ENCODE measurements around the gene NAGPA.
A peak's percentile ranks its signal among the peaks of the same experiment; 100 is the strongest.

NAGPA gene

GRCh38 chr16:5027575-5028235 lies 6.0 kb downstream of the NAGPA start:
- DNase-seq: no peak
- TF ChIP-seq POLR2A (IDR thresholded peaks at IDR 0.05; ENCODE audit: low read length): no peak
- TF ChIP-seq GATA1 (IDR thresholded peaks at IDR 0.05; ENCODE audit: low read depth, low read length): no peak

GRCh38 chr16:5027086-5027485 lies 6.6 kb downstream of the NAGPA start:
- no peak for DNase-seq
- TF ChIP-seq POLR2A (IDR thresholded peaks at IDR 0.05; ENCODE audit: low read length) (no peak), GATA1 (IDR thresholded peaks at IDR 0.05; ENCODE audit: low read depth, low read length) (no peak)

DNA sequence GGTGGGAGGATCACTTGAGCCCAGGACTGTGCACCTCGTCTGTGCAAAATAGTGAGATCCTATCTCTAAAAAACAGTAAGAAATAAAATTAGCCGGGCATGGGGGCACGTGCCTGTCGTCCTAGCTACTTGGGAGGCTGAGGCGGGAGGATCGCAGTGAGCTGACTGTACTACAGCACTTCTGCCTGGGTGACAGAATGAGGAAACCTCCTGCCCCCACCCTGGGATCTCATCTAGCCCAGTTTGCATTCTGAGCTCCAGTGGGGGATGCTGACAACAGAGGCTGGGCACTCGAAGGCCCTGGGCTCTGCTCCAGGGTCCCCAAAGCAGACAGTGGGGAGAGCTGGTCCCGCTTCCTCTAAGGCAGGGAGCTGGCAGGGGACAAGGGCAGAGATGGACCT lies 7.1 kb downstream of the NAGPA start:
- TF ChIP-seq GATA1 (IDR thresholded peaks at IDR 0.05; ENCODE audit: low read depth, low read length) (no peak), POLR2A (IDR thresholded peaks at IDR 0.05; ENCODE audit: low read length) (no peak)
- no peak for DNase-seq

DNA sequence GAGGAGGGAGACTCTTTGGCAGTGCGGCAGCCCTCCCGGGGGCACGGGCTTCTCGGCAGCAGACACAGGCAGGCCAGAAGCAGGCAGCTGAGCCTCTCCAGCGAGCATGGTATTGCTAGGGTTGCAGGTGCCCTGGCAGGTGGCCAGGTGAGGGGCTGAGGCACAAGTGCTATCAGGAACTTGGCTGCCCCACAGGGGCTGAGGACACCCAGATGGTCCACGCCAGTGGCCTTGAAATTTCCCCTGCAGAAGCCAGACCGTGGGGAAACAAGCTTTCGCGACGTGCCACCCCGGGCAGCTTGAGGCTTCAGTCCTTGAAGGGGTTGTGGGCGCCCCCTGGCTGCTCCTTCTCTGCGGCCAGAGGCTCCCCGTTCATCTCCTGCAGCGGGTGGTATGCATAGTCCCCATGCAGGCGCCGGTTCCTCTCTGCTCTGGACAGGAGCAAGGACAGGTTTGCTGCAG lies 8.5 kb downstream of the NAGPA start:
- no peak for TF ChIP-seq GATA1 (IDR thresholded peaks at IDR 0.05; ENCODE audit: low read depth, low read length)
- TF ChIP-seq POLR2A (IDR thresholded peaks at IDR 0.05; ENCODE audit: low read length): no peak
- DNase-seq: peak; percentile 32 to 36

- peak; percentile 14 to 18 for DNase-seq
- TF ChIP-seq GATA1 (IDR thresholded peaks at IDR 0.05; ENCODE audit: low read depth, low read length): no peak
- TF ChIP-seq POLR2A (IDR thresholded peaks at IDR 0.05; ENCODE audit: low read length): no peak
Measured at GRCh38 chr16:5024632-5025031, 9.1 kb downstream of the NAGPA start.

DNA sequence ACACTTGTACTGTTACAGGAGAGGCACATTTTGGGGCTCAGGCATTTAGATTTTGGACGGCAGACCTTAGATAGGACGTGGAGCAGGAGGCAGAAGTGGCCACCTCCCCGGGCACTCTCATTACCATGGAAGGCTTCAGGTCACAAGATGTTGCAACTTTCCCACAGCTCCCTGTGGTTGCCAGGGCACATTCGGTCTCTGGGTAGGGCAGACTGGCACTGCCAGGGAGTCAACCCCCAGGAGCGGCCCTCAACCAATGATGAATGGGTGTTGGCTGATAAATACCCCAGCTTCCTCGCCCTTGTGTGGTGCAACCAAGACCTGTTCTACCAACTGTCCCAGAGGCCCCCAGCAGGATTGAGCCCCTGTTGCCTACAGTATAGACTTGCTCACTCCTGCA lies 11.2 kb downstream of the NAGPA start:
- no peak for TF ChIP-seq GATA1 (IDR thresholded peaks at IDR 0.05; ENCODE audit: low read depth, low read length)
- no peak for TF ChIP-seq POLR2A (IDR thresholded peaks at IDR 0.05; ENCODE audit: low read length)
- no peak for DNase-seq

GRCh38 chr16:5020551-5020950 lies 13.2 kb downstream of the NAGPA start:
- TF ChIP-seq GATA1 (IDR thresholded peaks at IDR 0.05; ENCODE audit: low read depth, low read length) (no peak), POLR2A (IDR thresholded peaks at IDR 0.05; ENCODE audit: low read length) (no peak)
- no peak for DNase-seq

DNA sequence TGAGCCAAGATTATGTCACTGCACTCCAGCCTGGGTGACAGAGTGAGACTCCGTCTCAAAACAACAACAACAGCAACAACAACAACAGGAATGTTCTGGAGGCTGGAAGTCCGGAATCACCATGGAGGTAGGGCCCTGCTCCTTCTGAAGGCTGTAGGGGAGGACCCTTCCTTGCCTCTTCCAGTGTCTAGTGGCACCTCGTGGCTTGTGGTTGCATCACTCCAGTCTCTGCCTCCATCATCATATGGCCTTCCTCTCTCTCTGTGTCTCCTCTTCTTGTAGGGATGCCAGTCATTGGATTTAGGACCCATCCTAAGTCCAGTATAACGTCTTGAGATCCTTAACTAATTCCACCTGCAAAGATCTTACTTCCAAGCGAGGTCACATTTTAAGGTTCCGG lies 14.0 kb downstream of the NAGPA start:
- TF ChIP-seq GATA1 (IDR thresholded peaks at IDR 0.05; ENCODE audit: low read depth, low read length) (no peak), POLR2A (IDR thresholded peaks at IDR 0.05; ENCODE audit: low read length) (no peak)
- DNase-seq: no peak

DNA sequence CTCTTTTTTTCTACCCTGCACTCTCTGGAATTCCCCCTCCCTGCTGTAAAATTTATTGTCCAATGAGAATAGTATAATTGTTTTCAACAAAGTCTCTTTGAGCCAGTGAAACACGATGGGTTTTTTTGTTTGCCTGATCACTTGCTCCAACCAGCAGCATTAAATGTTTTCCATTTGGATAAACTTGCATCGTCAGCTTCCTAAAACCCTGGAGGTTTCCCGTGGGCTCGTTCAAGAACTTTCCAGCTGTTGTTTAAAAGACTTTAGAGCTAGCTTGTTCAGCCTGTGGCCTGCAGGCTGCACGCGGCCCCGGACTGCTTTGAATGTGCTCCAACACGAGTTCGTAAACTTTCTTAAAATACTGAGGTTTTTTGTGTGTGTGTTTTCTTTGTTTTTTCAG lies 14.9 kb downstream of the NAGPA start:
- TF ChIP-seq GATA1 (IDR thresholded peaks at IDR 0.05; ENCODE audit: low read depth, low read length): no peak
- no peak for TF ChIP-seq POLR2A (IDR thresholded peaks at IDR 0.05; ENCODE audit: low read length)
- DNase-seq: no peak

DNA sequence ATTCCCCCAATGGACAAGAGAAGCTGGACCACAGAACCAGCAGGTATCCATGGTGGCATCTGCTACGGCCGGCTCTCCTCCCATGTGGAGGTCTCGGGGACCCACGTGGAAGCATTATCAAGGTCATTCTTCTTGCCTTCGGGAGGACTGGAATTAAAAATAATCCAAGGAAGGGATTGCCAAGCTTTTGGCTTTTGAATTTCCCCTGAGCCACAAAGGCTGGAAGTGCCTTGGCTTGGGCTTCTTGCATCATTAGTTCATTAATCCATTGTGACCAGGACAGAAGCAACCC lies 16.1 kb downstream of the NAGPA start:
- DNase-seq: no peak
- TF ChIP-seq POLR2A (IDR thresholded peaks at IDR 0.05; ENCODE audit: low read length) (no peak), GATA1 (IDR thresholded peaks at IDR 0.05; ENCODE audit: low read depth, low read length) (no peak)

- TF ChIP-seq POLR2A (IDR thresholded peaks at IDR 0.05; ENCODE audit: low read length): no peak
- TF ChIP-seq GATA1 (IDR thresholded peaks at IDR 0.05; ENCODE audit: low read depth, low read length): no peak
- DNase-seq: no peak
Measured at GRCh38 chr16:5016967-5017677, 16.6 kb downstream of the NAGPA start.

DNA sequence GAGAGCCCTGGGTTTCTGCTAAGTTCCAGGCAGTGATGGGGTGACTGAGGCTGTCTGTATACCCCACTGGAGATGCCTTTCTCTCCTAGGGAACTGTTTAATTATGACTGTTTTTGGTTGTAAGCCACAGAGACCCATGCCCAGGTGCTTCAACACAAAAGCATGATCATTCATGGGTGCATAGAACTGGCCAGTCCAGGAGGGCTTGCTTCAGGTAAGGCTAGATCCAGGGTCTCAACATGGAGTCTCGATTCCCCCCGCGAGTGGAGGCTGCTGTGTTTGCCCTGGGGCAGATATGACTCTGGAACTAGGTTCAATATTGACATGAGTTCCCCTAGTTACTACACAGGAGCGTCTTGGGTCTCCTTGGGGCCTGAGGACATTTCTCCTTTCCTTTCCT lies 17.8 kb downstream of the NAGPA start:
- DNase-seq: no peak
- TF ChIP-seq POLR2A (IDR thresholded peaks at IDR 0.05; ENCODE audit: low read length): no peak
- no peak for TF ChIP-seq GATA1 (IDR thresholded peaks at IDR 0.05; ENCODE audit: low read depth, low read length)

- no peak for DNase-seq
- TF ChIP-seq POLR2A (IDR thresholded peaks at IDR 0.05; ENCODE audit: low read length) (no peak), GATA1 (IDR thresholded peaks at IDR 0.05; ENCODE audit: low read depth, low read length) (no peak)
Measured at GRCh38 chr16:5015351-5015750, 18.4 kb downstream of the NAGPA start.

DNA sequence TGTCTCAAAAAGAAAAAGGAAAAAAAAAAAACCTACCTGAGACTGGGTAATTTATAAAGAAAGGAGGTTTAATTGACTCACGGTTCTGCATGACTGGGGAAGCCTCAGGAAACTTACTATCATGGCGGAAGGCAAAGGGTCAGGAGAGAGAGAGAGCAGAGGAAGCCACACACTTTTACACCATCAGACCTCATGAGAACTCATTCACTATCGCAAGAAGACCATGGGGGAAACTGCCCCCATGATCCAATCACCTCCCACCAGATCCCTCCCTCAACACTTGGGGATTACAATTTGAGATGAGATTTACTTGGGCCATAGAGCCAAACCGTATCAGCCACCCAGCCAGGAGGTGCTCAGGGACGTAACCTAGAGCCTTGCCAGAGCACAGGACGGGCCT lies 20.8 kb downstream of the NAGPA start:
- no peak for TF ChIP-seq POLR2A (IDR thresholded peaks at IDR 0.05; ENCODE audit: low read length)
- no peak for TF ChIP-seq GATA1 (IDR thresholded peaks at IDR 0.05; ENCODE audit: low read depth, low read length)
- no peak for DNase-seq

GRCh38 chr16:5011637-5012036 lies 22.1 kb downstream of the NAGPA start:
- TF ChIP-seq POLR2A (IDR thresholded peaks at IDR 0.05; ENCODE audit: low read length) (no peak), GATA1 (IDR thresholded peaks at IDR 0.05; ENCODE audit: low read depth, low read length) (no peak)
- DNase-seq: no peak

All from erythroblast (primary cell).